Ishikawa (cell line): ENCODE measurements around the gene PMEPA1.

ENCODE experiments used
- CEBPB ChIP-seq: IDR thresholded peaks from 2 replicates; pipeline ENCODE4 v1.6.1; 2012
- CREB1 ChIP-seq: IDR thresholded peaks from 2 replicates; pipeline ENCODE4 v1.6.1; 2012; ENCODE audit warnings: low read depth
- EGR1 ChIP-seq: IDR thresholded peaks from 2 replicates; pipeline ENCODE4 v1.6.1; 2012
- EP300 ChIP-seq: IDR thresholded peaks from 2 replicates; pipeline ENCODE4 v1.6.1; 2012; ENCODE audit warnings: borderline replicate concordance
- FOXM1 ChIP-seq: IDR thresholded peaks from 2 replicates; pipeline ENCODE4 v1.6.1; 2012; ENCODE audit warnings: low read depth, borderline replicate concordance
- MAX ChIP-seq: IDR thresholded peaks from 2 replicates; pipeline ENCODE4 v1.6.1; 2012
- NFIC ChIP-seq: IDR thresholded peaks from 2 replicates; pipeline ENCODE4 v1.6.1; 2012
- RAD21 ChIP-seq: IDR thresholded peaks from 2 replicates; pipeline ENCODE4 v1.6.1; 2012; ENCODE audit warnings: low read depth
- REST ChIP-seq: IDR thresholded peaks from 2 replicates; pipeline ENCODE4 v1.6.1; 2012; ENCODE audit warnings: low read depth, mild to moderate bottlenecking
- TAF1 ChIP-seq: IDR thresholded peaks from 2 replicates; pipeline ENCODE4 v1.6.1; 2012; ENCODE audit warnings: low read depth, mild to moderate bottlenecking
- TCF12 ChIP-seq: IDR thresholded peaks from 2 replicates; pipeline ENCODE4 v1.6.1; 2012; ENCODE audit warnings: low read depth
- TEAD4 ChIP-seq: IDR thresholded peaks from 2 replicates; pipeline ENCODE4 v1.6.1; 2012
- YY1 ChIP-seq: IDR thresholded peaks from 2 replicates; pipeline ENCODE4 v1.6.1; 2012; ENCODE audit warnings: low read depth
- ZBTB7A ChIP-seq: IDR thresholded peaks from 2 replicates; pipeline ENCODE4 v1.6.1; 2012; ENCODE audit warnings: low read depth

GRCh38 chr20:57713951-57714350, 4.1 kb upstream of the PMEPA1 start:
- TF ChIP-seq REST (no peak), MAX (no peak), RAD21 (no peak), EP300 (no peak), EGR1 (no peak), TAF1 (no peak), CEBPB (no peak), CREB1 (no peak), FOXM1 (no peak), YY1 (no peak), ZBTB7A (no peak), TCF12 (no peak), TEAD4 (no peak), NFIC (no peak)
